RWPE2 (cell line): Measurements from ENCODE around the gene NCF1.
"Not testable (repeated sequence)": the region's sequence is repeated elsewhere in the genome, so short reads cannot be mapped to it uniquely, and the experiment has no call there.

Source experiments
- ATAC-seq: fragments of 200-7000 bp; cut with Tn5 transposase; 3 replicates; pipeline ENCODE4 v1.9.1; 2021; ENCODE audit warnings: low read depth
- DNase-seq: peaks from one replicate; pipeline ENCODE4 v3.0.0-alpha.2; 2020; ENCODE audit warnings: low spot score
- H3K27ac ChIP-seq: fragments of 450-650 bp; 2 replicates; pipeline ENCODE4 v1.5.1; 2017; ENCODE audit warnings: mild to moderate bottlenecking; ENCODE audit not compliant: poor library complexity, severe bottlenecking
- H3K27me3 ChIP-seq: fragments of 250-450 bp; sonication (Bioruptor Pico); 2 replicates; pipeline ENCODE4 v1.5.1; 2021; ENCODE audit warnings: mild to moderate bottlenecking, moderate library complexity; ENCODE audit not compliant: insufficient read depth, poor library complexity, severe bottlenecking
- H3K36me3 ChIP-seq: fragments of 250-450 bp; sonication (Bioruptor Pico); 2 replicates; pipeline ENCODE4 v1.5.1; 2020; ENCODE audit warnings: low read depth, mild to moderate bottlenecking, moderate library complexity
- H3K4me1 ChIP-seq: fragments of 250-450 bp; sonication (Bioruptor Pico); 2 replicates; pipeline ENCODE4 v1.5.1; 2021; ENCODE audit warnings: mild to moderate bottlenecking, moderate library complexity; ENCODE audit not compliant: insufficient read depth, poor library complexity, severe bottlenecking
- H3K4me3 ChIP-seq: fragments of 250-450 bp; sonication (Bioruptor Pico); 2 replicates; pipeline ENCODE4 v1.5.1; 2021; ENCODE audit warnings: mild to moderate bottlenecking, moderate library complexity; ENCODE audit not compliant: severe bottlenecking
- H3K9me3 ChIP-seq: fragments of 250-450 bp; sonication (Bioruptor Pico); 2 replicates; pipeline ENCODE4 v1.5.1; 2021; ENCODE audit warnings: mild to moderate bottlenecking, moderate library complexity; ENCODE audit not compliant: severe bottlenecking

Gene NCF1

DNA sequence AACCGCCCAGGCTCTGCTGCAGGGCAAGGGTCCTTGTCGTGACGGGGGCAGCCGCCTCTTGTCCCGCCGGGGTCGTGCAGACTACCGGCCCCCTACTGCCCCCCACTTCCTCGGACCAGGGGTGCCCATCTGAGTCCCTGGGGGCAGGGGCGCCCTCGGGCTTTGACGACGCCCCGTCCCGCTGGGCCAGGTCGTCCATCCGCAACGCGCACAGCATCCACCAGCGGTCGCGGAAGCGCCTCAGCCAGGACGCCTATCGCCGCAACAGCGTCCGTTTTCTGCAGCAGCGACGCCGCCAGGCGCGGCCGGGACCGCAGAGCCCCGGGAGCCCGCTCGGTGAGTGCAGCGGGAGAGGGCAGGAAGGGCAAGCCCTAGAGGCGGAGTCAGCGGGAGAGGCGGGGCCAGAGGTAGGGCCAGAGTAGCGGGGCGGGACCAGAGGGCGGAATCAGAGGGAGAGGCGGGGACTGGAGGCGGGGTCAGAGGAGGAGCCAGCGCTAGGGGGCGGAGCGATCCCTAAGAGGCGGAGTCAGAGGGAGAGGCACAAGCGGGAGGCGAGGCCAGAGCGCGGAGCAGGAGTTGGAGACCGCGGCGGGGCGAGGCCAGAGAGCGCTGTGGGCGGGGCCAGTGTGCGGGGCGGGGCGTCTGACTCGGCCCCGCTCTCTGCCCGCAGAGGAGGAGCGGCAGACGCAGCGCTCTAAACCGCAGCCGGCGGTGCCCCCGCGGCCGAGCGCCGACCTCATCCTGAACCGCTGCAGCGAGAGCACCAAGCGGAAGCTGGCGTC is 14.7 kb downstream of the NCF1 start:
- not testable (repeated sequence) for H3K4me1 ChIP-seq, H3K36me3 ChIP-seq, H3K9me3 ChIP-seq, H3K4me3 ChIP-seq, H3K27me3 ChIP-seq, H3K27ac ChIP-seq
- ATAC-seq (peak; percentile 93), DNase-seq (peak; percentile 88)

DNA sequence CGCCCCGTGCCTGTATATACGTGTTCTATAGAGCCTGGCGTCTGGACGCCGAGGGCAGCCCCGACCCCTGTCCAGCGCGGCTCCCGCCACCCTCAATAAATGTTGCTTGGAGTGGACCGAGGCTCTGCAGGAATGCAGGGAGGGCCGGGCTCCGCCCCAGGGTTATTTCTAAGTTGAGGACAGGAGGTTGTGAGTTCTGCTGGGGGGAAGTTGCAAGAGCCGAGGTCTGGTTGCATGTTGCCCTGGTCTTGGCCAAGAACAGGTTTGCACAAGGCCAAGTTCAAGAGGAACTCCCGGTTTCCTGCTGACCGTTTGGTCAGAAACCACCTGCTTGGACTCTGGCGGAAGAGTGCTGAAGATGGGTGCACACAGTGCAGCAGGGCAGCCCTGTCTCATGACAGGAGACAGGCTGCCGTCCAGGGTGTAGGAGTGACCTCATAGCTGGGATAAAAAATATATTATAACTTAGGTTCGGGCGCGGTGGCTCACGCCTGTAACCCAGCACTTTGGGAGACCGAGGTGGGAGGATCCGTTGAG is 15.5 kb downstream of the NCF1 start:
- H3K4me3 ChIP-seq, H3K27me3 ChIP-seq, H3K36me3 ChIP-seq, H3K4me1 ChIP-seq, DNase-seq, H3K27ac ChIP-seq, ATAC-seq, H3K9me3 ChIP-seq: not testable (repeated sequence)

DNA sequence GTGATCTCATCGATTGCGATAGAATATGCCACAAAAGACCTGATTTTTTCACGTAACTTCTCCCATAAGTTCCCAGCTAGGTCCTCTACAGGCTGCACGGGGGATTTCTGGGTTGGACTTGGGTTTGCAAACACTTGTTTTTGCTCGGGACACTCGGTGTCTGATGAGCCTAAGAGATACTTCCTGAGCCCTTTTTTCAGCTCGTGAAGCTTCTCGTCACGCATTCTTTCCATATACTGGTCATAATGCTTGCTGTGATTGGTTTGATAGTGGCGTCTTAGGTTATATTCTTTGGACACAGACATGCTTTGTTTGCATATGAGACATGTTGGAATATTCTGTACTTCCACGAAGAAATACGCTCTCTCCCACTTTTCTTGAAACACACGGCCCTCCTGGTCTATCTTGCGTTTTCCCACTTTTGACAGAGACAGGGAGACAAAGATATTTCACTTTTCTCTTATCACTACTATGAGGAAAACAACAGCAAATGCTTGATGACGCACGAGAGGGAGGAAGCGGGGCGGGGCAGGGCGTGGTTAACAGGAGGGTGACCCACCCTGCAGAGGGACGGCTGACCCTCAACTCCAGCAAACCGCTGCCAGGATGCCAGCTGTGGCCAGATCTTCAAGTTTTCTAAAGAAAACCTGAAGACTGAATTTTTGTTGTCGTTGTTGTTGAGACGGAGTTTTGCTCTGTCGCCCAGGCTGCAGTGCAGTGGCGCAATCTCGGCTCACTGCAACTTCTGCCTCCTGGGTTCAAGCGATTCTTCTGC is 24.2 kb downstream of the NCF1 start:
- DNase-seq, H3K4me3 ChIP-seq, H3K9me3 ChIP-seq, H3K36me3 ChIP-seq, ATAC-seq, H3K27ac ChIP-seq, H3K4me1 ChIP-seq, H3K27me3 ChIP-seq: not testable (repeated sequence)

DNA sequence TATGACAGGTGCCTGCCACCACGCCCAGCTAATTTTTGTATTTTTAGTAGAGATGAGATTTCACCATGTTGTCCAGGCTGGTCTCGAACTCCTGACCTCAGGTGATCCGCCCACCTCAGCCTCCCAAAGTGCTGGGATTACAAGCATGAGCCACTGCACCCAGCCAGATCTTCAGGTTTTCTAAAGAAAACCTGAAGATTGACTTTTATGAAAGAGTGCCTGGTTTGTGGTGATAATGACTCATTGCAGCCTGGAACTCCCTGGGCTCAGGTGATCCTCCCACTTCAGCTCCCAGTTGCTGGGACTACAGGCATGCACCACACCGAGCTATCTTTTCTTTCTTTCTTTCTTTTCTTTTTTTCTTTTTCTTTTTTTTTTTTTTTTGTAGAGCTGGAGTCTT is 24.8 kb downstream of the NCF1 start:
- H3K4me3 ChIP-seq, H3K4me1 ChIP-seq, H3K27ac ChIP-seq, H3K9me3 ChIP-seq, H3K27me3 ChIP-seq, H3K36me3 ChIP-seq: not testable (repeated sequence)
- ATAC-seq, result peak; percentile 73
- DNase-seq, result peak; percentile 25

DNA sequence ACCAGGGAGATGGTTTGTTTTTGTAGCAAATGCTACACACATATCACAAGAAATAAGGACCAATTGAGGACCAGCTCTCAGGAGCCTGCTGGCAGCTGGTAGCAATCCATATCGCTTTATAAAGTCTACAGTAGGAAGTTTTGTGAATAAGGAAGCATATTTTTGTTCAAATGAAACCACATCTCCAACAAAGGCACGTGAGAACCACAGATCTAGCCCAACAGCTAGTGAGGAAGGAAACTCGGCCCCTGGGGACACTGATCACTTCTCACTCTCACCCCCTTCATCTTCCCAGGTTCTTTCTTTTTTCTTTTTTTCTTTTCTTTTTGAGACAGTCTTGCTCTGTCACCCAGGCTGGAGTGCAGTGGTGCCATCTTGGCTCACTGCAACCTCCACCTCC is 42.1 kb downstream of the NCF1 start:
- H3K27me3 ChIP-seq, H3K36me3 ChIP-seq, DNase-seq, H3K27ac ChIP-seq, ATAC-seq, H3K4me3 ChIP-seq, H3K9me3 ChIP-seq, H3K4me1 ChIP-seq: not testable (repeated sequence)

DNA sequence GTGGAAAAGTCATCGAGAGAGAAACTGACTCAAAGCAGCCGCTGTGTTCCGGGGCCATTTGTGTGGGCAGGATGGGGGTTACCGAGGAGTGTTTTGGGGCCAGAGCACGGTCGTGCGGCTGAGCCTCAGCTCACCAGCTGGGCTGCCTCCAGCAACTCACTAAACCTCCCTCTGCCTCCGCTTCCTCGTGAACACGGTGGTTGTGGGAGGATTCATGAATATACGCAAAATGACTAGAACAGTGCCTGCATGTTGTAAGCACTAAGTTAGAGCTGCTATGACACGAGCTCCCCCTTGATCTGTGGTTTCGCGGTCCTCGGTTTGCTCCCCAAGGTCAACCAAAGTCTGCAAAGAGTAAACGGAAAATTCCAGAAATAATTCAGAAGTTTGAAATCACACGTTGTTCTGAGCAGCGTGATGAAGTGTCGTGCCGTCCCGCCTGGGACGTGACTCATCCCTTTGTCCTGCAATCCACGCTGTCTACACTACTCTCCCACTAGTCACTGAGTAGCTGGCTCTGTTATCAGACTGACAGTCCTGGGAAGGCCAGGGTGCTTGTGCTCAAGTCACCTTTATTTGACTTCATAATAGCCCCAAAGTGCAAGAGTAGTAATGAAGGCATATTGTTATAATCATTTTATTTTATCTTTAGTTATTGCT is 46.5 kb downstream of the NCF1 start:
- ATAC-seq, result peak; percentile 96
- not testable (repeated sequence) for H3K4me3 ChIP-seq, DNase-seq, H3K27me3 ChIP-seq, H3K27ac ChIP-seq, H3K4me1 ChIP-seq, H3K36me3 ChIP-seq, H3K9me3 ChIP-seq

DNA sequence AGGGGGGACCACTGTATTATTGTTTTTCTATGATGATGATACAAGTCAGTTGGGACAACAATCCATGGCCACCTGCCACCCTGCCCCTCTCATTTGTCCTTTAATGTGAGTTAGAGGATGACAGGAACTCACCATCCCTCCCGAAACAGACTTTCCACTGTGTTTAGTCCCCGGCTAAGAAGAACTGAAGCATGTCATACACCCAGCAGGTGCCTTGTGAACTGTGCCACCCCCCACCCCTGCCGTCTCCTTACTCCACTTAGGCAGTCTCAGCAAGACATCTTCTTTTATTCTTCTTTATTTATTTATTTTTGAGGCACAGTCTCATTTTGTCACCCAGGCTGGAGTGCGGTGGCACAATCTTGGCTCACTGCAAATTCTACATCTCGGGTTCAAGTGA is 47.4 kb downstream of the NCF1 start:
- H3K9me3 ChIP-seq, H3K4me3 ChIP-seq, DNase-seq, H3K27ac ChIP-seq, ATAC-seq, H3K27me3 ChIP-seq, H3K4me1 ChIP-seq, H3K36me3 ChIP-seq: not testable (repeated sequence)

DNA sequence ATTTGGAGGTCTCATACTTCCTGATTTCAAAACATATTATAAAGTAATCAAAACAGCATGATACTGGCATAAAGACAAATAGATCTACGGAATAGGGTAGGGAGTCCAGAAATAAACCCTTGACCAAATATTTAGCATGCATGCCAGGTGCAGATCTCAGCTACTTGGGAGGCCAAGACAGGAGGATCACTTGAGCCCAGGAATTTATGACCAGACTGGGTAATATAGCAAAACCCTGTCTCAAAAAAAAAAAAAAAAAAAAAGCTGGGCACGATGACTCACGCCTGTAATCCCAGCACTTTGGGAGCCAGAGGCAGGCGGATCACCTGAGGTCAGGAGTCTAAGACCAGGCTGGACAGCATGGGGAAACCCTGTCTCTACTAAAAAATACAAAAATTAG is 56.1 kb downstream of the NCF1 start:
- not testable (repeated sequence) for ATAC-seq, H3K4me1 ChIP-seq, H3K27ac ChIP-seq, DNase-seq, H3K4me3 ChIP-seq, H3K9me3 ChIP-seq, H3K36me3 ChIP-seq, H3K27me3 ChIP-seq

DNA sequence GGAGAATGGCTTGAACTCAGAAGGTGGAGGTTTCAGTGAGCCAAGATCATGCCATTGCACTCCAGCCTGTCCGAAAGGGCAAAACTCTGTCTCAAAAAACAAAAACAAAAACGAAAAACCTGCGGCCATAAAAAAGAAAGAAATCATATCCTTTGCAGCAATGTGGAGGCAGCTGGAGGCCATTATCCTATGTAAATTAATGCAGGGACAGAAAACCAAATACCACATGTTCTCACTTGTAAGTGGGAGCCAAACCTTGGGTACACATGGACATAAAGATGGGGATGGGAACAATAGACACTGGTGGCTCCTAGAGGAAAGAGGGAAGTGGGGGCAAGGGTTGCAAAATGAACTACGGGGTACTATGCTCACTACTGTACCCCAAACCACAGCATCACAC is 56.6 kb downstream of the NCF1 start:
- not testable (repeated sequence) for H3K9me3 ChIP-seq, H3K27me3 ChIP-seq, DNase-seq, H3K36me3 ChIP-seq, H3K4me3 ChIP-seq, H3K27ac ChIP-seq, ATAC-seq, H3K4me1 ChIP-seq
